ENCODE measurements around the gene CYP17A1.

Gene CYP17A1

GRCh38 chr10:102804382-102805055 is 32.7 kb downstream of the CYP17A1 start:
- no peak for DNase-seq (ENCODE audit: low read depth in 2 of 2)

DNA sequence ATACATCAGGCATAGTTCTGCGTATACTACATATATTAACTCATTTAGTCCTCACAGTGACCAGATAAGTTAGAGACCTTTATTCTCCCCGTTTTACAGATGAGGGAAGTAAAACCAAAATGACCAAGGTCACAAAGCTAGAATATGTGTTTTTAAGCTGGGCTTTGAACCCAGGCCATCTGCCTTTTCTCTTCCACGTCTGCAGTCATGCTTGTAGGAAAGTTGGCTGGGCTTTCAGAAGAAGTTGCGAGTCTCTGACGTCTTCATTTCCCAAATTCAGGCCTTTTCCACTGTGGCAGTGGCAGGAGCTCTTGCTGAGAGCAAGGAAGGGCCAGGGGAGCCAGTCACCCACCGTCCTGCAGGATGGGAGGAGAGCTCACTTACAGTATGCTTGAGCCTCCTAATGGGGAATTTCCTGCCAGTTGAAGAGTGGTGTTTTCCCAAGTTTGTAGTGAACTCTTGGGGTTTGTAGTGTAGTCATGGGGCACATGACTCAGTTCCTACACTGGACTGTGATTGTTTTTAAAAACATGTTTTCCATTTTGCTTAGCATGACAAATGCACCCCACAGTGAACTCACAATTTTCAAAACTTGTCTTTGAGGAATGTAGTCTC is 34.2 kb downstream of the CYP17A1 start:
- no peak for DNase-seq (ENCODE audit: low read depth in 2 of 2)

DNA sequence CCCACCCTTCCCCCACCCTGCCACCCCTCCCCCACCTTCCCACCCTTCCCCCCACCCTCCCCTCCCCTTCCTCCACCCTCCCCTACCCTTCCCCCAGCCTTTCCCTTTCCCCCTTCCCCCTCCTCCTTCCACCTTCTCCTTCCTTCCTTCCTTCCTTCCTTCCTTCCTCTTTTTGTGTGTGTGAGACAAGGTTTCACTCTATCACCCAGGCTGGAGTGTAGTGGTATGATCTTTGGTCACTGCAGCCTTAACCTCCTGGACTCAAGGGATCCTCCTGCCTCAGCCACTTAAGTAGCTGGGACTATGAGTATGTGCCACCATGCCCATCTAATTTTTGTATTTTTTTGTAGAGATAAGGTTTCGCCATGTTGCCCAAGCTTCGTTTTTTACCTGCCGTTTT is 35.2 kb downstream of the CYP17A1 start:
- DNase-seq (ENCODE audit: low read depth in 2 of 2), result no peak

DNA sequence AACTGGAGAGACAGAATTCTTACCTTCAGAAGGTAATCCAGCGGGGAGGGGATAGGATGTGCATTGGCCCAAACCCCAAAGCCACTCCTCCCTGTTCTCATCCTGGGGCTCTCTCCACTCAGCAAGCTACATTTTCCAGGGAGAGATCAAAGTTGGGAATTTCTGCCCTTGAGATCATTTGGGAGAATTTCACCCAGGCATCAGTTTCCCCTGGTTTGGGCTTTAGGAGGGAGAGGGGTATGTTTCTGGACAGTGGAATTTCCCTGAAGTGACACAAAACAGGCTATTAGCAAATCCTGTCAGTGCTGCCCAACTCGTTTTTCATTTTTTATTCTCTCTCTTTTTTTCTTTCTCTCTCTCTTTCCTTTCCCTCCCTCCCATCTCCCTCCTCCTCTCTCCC is 35.7 kb downstream of the CYP17A1 start:
- no peak for DNase-seq (ENCODE audit: low read depth in 2 of 2)

DNA sequence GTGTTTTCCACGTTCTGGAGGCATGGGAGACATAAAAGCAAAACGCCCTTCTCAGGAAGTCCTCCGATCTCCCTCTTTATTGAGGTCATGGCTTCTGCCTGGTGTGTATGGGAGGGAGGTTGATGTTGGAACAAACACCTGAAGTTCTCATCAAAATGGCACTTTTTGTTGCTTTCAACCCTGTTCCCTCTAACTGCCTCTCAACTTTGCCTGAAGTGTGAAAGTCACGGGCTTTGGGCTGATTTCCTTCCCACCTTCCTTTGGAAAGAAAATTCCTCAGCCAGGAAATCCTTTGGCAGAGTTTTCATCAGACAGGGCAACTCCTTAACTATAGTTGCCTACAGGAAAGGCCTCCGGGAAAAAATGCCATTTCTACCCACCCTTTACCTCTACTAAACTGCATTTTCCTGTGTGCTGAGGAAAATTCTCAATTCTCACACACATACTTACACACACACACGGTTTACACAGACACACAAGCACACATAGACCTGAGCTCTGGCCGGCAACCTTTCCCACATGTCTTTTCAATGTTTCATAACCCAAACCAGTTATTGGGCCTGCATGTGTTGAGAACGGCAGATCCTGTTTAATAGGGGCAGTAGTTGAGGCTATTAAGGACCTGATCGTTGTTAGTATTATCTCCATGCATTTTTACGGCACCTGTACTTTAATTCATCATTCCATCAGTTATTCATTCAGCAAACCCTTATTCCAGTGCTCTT is 36.4 kb downstream of the CYP17A1 start:
- DNase-seq (ENCODE audit: low read depth in 2 of 2), result no peak

GRCh38 chr10:102799691-102800471 is 37.3 kb downstream of the CYP17A1 start:
- no peak for DNase-seq (ENCODE audit: low read depth in 2 of 2)

GRCh38 chr10:102796407-102797176 is 40.6 kb downstream of the CYP17A1 start:
- DNase-seq (ENCODE audit: low read depth in 2 of 2), result peak in 1 of 2 donors; percentile 14

DNA sequence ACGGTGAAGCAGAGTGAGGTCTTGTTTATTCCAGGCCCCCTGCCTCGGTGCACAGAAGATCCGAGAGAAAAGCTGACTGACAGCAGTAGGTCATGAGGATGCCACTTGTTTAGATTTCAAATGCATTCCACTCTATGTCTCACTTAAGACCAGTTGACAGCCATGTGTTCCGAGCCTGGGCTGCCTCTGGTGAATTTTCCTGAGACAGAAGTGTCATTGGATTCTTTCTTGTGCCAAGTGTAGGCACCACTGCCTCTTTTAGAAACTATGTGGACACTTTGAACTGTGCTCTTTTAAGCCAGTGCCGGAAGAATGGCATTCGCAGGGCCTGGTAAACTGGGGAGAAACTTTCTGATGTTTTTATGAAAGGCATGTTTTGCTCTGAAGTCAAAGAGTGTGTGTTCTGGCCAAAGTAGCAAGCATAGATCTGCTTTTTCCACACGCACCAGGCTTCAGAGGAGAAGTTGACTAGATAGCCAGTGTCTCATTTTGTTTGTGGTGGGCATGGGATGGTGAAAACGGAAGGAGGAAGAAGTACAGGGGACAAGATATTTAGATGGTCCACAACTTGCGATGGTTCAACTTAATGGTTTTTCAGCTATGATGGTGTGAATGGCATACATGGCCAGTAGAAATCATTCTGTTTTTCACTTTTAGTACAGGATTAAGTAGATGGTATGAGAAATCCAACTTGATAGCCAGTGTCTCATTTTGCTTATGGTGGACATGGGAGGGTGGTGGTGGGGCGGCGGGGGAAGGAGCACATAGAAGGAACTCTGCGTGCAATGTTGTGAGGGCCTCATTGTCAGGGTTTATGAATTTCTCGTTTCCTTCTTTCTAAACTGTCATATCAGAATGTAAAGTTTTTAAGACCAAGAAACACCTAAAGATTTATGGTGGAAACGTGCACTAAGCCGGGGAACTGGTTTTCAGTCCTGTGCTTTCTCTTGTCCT is 41.5 kb downstream of the CYP17A1 start:
- DNase-seq (ENCODE audit: low read depth in 2 of 2), result no peak

DNA sequence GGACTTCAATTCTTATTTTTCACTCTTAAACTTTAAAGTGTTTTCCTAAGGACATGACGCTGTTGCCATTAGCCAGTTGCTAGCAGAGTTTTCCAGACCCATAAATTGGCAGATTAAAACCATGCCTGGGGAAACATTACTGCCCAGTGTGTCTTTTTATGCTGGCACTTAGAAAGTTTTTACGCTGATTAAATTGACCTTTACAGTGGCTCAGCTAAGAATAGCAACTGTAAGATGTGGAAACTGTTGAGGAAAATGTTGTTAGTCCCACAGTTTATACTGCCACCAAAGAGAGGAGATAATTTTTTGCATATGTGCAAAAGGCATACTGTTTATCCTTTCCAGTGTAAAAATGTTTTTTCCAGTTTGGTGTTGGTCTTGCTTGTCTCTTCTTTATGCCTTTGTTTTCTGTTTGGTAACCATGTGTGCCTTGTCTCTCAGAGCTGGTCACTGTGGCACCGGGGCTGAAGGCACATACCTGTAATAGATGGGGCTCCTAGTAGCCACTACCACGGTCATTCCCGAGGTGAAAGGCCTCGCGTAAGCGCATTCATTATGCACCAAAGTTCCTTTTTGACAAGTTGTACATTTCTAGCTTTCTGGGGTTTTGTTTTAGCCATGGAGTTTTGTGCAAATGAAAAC is 45.3 kb downstream of the CYP17A1 start:
- DNase-seq (ENCODE audit: low read depth in 2 of 2), result no peak

GRCh38 chr10:102785818-102786217 is 51.4 kb downstream of the CYP17A1 start:
- DNase-seq (ENCODE audit: low read depth in 2 of 2), result no peak

- no peak for DNase-seq (ENCODE audit: low read depth in 2 of 2)
Observed at GRCh38 chr10:102783568-102783967, 53.6 kb downstream of the CYP17A1 start.

- DNase-seq (ENCODE audit: low read depth in 2 of 2), result no peak
Observed at GRCh38 chr10:102782673-102783551, 54.3 kb downstream of the CYP17A1 start.

GRCh38 chr10:102781921-102782557 is 55.2 kb downstream of the CYP17A1 start:
- no peak for DNase-seq (ENCODE audit: low read depth in 2 of 2)

DNA sequence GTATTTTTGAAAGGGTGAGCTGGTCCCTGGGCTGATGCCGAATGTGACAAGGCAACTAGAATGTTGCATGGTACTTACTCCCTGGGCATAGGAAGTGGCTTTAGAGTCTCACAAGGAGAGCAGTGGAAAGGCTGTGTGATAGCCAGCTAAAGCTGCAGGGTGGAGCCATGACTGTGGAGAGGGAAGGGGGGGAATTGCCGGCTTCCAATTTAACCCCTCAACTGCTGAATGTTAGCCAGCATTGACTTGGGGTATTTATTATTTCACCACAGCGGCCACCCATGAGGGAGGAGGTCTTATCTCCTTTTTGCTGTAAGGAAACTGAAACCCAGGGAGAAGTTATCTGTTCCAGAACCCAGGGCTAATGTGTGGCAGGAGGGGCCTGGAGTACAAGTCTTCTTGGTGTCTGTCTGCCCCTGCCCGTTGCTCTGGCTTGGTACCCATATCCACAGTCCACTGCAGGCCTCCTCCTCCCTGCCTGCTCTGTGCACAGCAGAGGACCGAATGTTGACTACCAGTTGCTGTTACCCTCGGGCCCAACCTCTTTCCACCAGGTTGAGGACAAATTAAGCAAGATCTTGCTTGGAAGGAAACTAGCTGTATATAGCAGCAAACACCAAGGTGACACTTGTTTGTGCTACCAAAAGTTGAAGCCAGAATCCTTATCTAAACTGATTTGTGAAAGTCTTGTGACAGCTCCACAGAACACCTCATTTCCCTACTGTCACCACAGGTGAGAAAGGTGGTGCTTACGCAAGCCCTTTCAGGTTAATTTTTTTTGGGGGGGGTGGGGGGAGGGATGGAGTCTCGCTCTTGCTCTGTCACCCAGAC is 55.9 kb downstream of the CYP17A1 start:
- DNase-seq (ENCODE audit: low read depth in 2 of 2), result no peak
